ENCODE results near the gene ANKRD40CL.

ANKRD40CL gene

GRCh38 chr17:50715471-50715870, 51.8 kb downstream of the ANKRD40CL start:
- H3K9ac ChIP-seq (ENCODE audit: low read depth, low read length, poor library complexity, severe bottlenecking), result no peak overlapping the region
- H3K79me2 ChIP-seq (ENCODE audit: insufficient read depth, low read length), result peaks cover 11% of the 10 kb centered on the region
- H4K20me1 ChIP-seq (ENCODE audit: insufficient read depth, low read length, poor library complexity, severe bottlenecking), result peaks cover 9% of the 10 kb centered on the region
- no peak overlapping the region for H2AFZ ChIP-seq (ENCODE audit: low read length)
- H3K9me2 ChIP-seq (replicated peaks; ENCODE audit: low read depth, low read length), result no peaks in the 10 kb centered on the region
- TF ChIP-seq, protein P1, sequence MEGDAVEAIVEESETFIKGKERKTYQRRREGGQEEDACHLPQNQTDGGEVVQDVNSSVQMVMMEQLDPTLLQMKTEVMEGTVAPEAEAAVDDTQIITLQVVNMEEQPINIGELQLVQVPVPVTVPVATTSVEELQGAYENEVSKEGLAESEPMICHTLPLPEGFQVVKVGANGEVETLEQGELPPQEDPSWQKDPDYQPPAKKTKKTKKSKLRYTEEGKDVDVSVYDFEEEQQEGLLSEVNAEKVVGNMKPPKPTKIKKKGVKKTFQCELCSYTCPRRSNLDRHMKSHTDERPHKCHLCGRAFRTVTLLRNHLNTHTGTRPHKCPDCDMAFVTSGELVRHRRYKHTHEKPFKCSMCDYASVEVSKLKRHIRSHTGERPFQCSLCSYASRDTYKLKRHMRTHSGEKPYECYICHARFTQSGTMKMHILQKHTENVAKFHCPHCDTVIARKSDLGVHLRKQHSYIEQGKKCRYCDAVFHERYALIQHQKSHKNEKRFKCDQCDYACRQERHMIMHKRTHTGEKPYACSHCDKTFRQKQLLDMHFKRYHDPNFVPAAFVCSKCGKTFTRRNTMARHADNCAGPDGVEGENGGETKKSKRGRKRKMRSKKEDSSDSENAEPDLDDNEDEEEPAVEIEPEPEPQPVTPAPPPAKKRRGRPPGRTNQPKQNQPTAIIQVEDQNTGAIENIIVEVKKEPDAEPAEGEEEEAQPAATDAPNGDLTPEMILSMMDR (conservative IDR thresholded peaks at IDR 0.05; ENCODE audit: low read length), result no peak
- no peak for TF ChIP-seq EZH2phosphoT487 (IDR thresholded peaks at IDR 0.05; ENCODE audit: borderline replicate concordance)
- H3K4me1 ChIP-seq (ENCODE audit: insufficient read depth, low read length, poor library complexity, severe bottlenecking), result no peaks in the 10 kb centered on the region
- H3K9me3 ChIP-seq (ENCODE audit: insufficient read depth, low read depth, low read length), result no peaks in the 10 kb centered on the region
- H3K4me2 ChIP-seq (ENCODE audit: low read depth, low read length, poor library complexity, severe bottlenecking), result no peak overlapping the region
- H3K4me3 ChIP-seq (ENCODE audit: low read length, poor library complexity, severe bottlenecking), result no peak overlapping the region
- H3K36me3 ChIP-seq (ENCODE audit: insufficient read depth, low read length), result no peaks in the 10 kb centered on the region
- no peaks in the 10 kb centered on the region for H3K27me3 ChIP-seq (ENCODE audit: insufficient read depth, low read length, poor library complexity, severe bottlenecking)
- H3F3A ChIP-seq (ENCODE audit: low read depth), result no peaks in the 10 kb centered on the region

DNA sequence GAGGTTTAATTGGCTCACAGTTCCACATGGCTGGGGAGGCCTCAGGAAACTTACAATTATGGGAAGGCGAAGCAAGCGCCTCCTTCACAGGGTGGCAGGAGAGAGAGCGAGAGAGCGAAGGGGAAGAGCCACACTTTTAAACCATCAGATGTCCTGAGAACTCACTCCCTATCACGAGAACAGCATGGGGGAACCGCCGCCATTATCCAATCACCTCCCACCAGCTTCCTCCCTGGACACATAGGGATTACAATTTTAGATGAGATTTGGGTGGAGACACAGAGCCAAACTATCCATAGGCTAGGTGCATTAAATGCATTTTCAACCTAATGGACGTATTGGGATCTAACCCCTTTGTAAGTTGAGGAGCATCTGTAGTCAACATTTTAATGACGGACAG, 54.7 kb downstream of the ANKRD40CL start:
- H3F3A ChIP-seq (ENCODE audit: low read depth), result 0 out of 2 replicates have a peak, but pooled peaks cover 2% of the 10 kb centered on the region
- H3K9me3 ChIP-seq (ENCODE audit: insufficient read depth, low read depth, low read length), result no peaks in the 10 kb centered on the region
- no peak overlapping the region for H3K4me3 ChIP-seq (ENCODE audit: low read length, poor library complexity, severe bottlenecking)
- peaks cover 12% of the 10 kb centered on the region for H3K79me2 ChIP-seq (ENCODE audit: insufficient read depth, low read length)
- no peak for TF ChIP-seq EZH2phosphoT487 (IDR thresholded peaks at IDR 0.05; ENCODE audit: borderline replicate concordance)
- TF ChIP-seq, protein P1 (conservative IDR thresholded peaks at IDR 0.05; ENCODE audit: low read length), result no peak
- no peak overlapping the region for H2AFZ ChIP-seq (ENCODE audit: low read length)
- no peaks in the 10 kb centered on the region for H4K20me1 ChIP-seq (ENCODE audit: insufficient read depth, low read length, poor library complexity, severe bottlenecking)
- no peak overlapping the region for H3K4me2 ChIP-seq (ENCODE audit: low read depth, low read length, poor library complexity, severe bottlenecking)
- peaks cover 17% of the 10 kb centered on the region for H3K4me1 ChIP-seq (ENCODE audit: insufficient read depth, low read length, poor library complexity, severe bottlenecking)
- no peaks in the 10 kb centered on the region for H3K27me3 ChIP-seq (ENCODE audit: insufficient read depth, low read length, poor library complexity, severe bottlenecking)
- no peaks in the 10 kb centered on the region for H3K36me3 ChIP-seq (ENCODE audit: insufficient read depth, low read length)
- no peaks in the 10 kb centered on the region for H3K9me2 ChIP-seq (replicated peaks; ENCODE audit: low read depth, low read length)
- H3K9ac ChIP-seq (ENCODE audit: low read depth, low read length, poor library complexity, severe bottlenecking), result no peak overlapping the region
